Muscle of arm (tissue), 14 donors: ENCODE data around the gene MEA1. TPM values are rescaled to one million over a fixed set of nuclear protein-coding genes. Genes with fewer than 3 reads are reported as not detected.

Experiments used
- DNase-seq: peaks from one replicate; pipeline ENCODE4 v3.0.0-alpha.2; 2013
- long read RNA-seq, 11 donors: transcript quantifications; one replicate each; lab custom pipeline, GENCODE V29; 2026
- polyA plus RNA-seq, 12 donors: library from polyadenylated mRNA; unstranded; fragments of 120-200 nt; gene quantifications; one replicate each; pipeline ENCODE4 v1.2.1, GENCODE V29; 2013; ENCODE audit not compliant: insufficient read length in 12 of 12

The MEA1 gene
- 10 to 100 TPM in 11 of 12 donors, not detected in 1; 38.6 to 59.5 (median 44.8) TPM for polyA plus RNA-seq
- long read RNA-seq, donor 1, transcript MEA1-202 (3 exons, 2,152 nt): minor isoform, 11 of 58 reads
- long read RNA-seq, donor 1, transcript MEA1-204 (4 exons, 1,004 nt): major isoform, 39 of 58 reads
- long read RNA-seq, donor 1, partial matches to known transcripts: 7 of 58 reads
- long read RNA-seq, donor 1, other reads (novel, unspliced or antisense): 0 of 58 reads
- long read RNA-seq, donor 2, transcript MEA1-204 (4 exons, 1,004 nt): minor isoform, 15 of 34 reads
- long read RNA-seq, donor 2, transcript MEA1-202 (3 exons, 2,152 nt): major isoform, 18 of 34 reads
- long read RNA-seq, donor 2, partial matches to known transcripts: 0 of 34 reads
- long read RNA-seq, donor 2, other reads (novel, unspliced or antisense): 0 of 34 reads
- long read RNA-seq, donor 3, transcript MEA1-204 (4 exons, 1,004 nt): major isoform, 8 of 11 reads
- long read RNA-seq, donor 3, partial matches to known transcripts: 0 of 11 reads
- long read RNA-seq, donor 3, other reads (novel, unspliced or antisense): 0 of 11 reads
- long read RNA-seq, donor 4, transcript MEA1-204 (4 exons, 1,004 nt): major isoform, 7 of 54 reads
- long read RNA-seq, donor 4, partial matches to known transcripts: 18 of 54 reads
- long read RNA-seq, donor 4, other reads (novel, unspliced or antisense): 24 of 54 reads
- long read RNA-seq, donor 5, transcript MEA1-204 (4 exons, 1,004 nt): major isoform, 23 of 93 reads
- long read RNA-seq, donor 5, transcript MEA1-202 (3 exons, 2,152 nt): major isoform, 23 of 93 reads
- long read RNA-seq, donor 5, partial matches to known transcripts: 44 of 93 reads
- long read RNA-seq, donor 5, other reads (novel, unspliced or antisense): 0 of 93 reads
- long read RNA-seq, donor 6, transcript MEA1-204 (4 exons, 1,004 nt): major isoform, 15 of 27 reads
- long read RNA-seq, donor 6, partial matches to known transcripts: 8 of 27 reads
- long read RNA-seq, donor 6, other reads (novel, unspliced or antisense): 0 of 27 reads
- long read RNA-seq, donor 7, transcript MEA1-204 (4 exons, 1,004 nt): major isoform, 9 of 21 reads
- long read RNA-seq, donor 7, partial matches to known transcripts: 7 of 21 reads
- long read RNA-seq, donor 7, other reads (novel, unspliced or antisense): 0 of 21 reads
- long read RNA-seq, donor 8, transcript MEA1-204 (4 exons, 1,004 nt): major isoform, 27 of 37 reads
- long read RNA-seq, donor 8, transcript MEA1-202 (3 exons, 2,152 nt): minor isoform, 10 of 37 reads
- long read RNA-seq, donor 8, partial matches to known transcripts: 0 of 37 reads
- long read RNA-seq, donor 8, other reads (novel, unspliced or antisense): 0 of 37 reads
- long read RNA-seq, donor 9, transcript MEA1-204 (4 exons, 1,004 nt): major isoform, 14 of 36 reads
- long read RNA-seq, donor 9, transcript MEA1-202 (3 exons, 2,152 nt): minor isoform, 8 of 36 reads
- long read RNA-seq, donor 9, partial matches to known transcripts: 12 of 36 reads
- long read RNA-seq, donor 9, other reads (novel, unspliced or antisense): 0 of 36 reads
- long read RNA-seq, donor 10, transcript MEA1-204 (4 exons, 1,004 nt): major isoform, 19 of 29 reads
- long read RNA-seq, donor 10, transcript MEA1-202 (3 exons, 2,152 nt): minor isoform, 9 of 29 reads
- long read RNA-seq, donor 10, partial matches to known transcripts: 0 of 29 reads
- long read RNA-seq, donor 10, other reads (novel, unspliced or antisense): 0 of 29 reads
- long read RNA-seq, donor 11, transcript MEA1-201 (4 exons, 1,089 nt): minor isoform, 5 of 37 reads
- long read RNA-seq, donor 11, transcript MEA1-204 (4 exons, 1,004 nt): major isoform, 17 of 37 reads
- long read RNA-seq, donor 11, transcript MEA1-202 (3 exons, 2,152 nt): minor isoform, 15 of 37 reads
- long read RNA-seq, donor 11, partial matches to known transcripts: 0 of 37 reads
- long read RNA-seq, donor 11, other reads (novel, unspliced or antisense): 0 of 37 reads

GRCh38 chr6:43013843-43014433 lies at the start of gene MEA1, which contains the start of gene KLHDC3:
Gene MEA1, minus strand, starts transcription at chr6:43013946. Its CDS starts 133 bp downstream, at chr6:43013813.
Gene KLHDC3, plus strand, starts transcription at chr6:43014249. Its CDS starts 2,944 bp downstream, at chr6:43017193.
- DNase-seq: peak; percentile 99

GRCh38 chr6:43062818-43063217 lies 49.1 kb upstream of the MEA1 start:
- no peak for DNase-seq

- no peak for DNase-seq
These were observed 48.1 kb upstream of the MEA1 start for GRCh38 chr6:43061861-43062260.

- DNase-seq: no peak
These were observed 47.2 kb upstream of the MEA1 start for GRCh38 chr6:43060755-43061633.

GRCh38 chr6:43060034-43060754 lies 46.4 kb upstream of the MEA1 start:
- DNase-seq: no peak

GRCh38 chr6:43059168-43060033 lies 45.7 kb upstream of the MEA1 start, which contains the start of the genes KLC4 and MRPL2:
Gene KLC4, plus strand, starts transcription at chr6:43059631. Its CDS starts 1,705 bp downstream, at chr6:43061336.
Gene MRPL2, minus strand, starts transcription at chr6:43059434. Its CDS starts 53 bp downstream, at chr6:43059381.
- DNase-seq: peak; percentile 99

GRCh38 chr6:43058531-43058930 lies 44.8 kb upstream of the MEA1 start:
- DNase-seq: no peak

GRCh38 chr6:43055966-43056365 lies 42.2 kb upstream of the MEA1 start:
- no peak for DNase-seq

GRCh38 chr6:43054206-43054943 lies 40.6 kb upstream of the MEA1 start:
- DNase-seq: no peak

- peak; percentile 96 for DNase-seq
These were observed 39.9 kb upstream of the MEA1 start, which contains the start of gene CUL7 for GRCh38 chr6:43053545-43054205. Gene CUL7, minus strand, starts transcription at chr6:43053851. Its CDS starts 1,063 bp downstream, at chr6:43052788.

DNA sequence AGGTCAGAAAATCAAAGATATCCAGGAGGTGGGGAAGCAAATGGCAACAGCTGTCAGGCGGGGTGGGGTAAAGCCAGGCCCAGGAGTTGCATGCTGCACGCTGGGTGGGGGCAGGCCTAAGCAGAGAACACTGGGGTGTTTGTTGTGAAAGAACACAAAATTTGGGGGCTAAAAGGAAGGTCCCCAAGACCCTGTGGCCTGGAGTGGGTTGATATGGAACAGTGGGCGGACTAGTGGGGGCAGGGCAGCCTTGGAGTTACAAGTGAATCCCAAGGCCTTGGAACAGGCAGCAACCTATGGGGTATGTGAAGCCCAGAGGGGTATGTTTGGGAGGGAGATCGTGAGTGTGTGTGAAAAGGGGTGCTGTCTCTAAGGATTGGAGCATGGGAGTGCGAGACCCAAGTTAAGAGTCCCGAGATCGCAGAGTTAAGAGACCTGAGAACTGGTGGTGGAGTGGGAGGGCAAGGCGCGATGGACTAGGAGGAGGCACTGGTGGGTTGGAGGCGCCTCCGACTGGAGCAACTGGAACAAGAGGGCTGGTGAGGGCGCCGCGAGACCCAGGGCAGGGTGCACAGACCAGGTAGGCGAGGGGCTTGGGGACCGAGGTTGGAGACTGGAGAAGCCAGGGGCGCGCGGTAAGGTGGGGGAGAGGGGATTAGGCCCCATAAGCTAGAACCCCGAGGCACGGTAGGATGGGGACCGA lies 39.2 kb upstream of the MEA1 start:
- DNase-seq: peak; percentile 52

GRCh38 chr6:43052225-43052841 lies 38.6 kb upstream of the MEA1 start:
- DNase-seq: no peak

GRCh38 chr6:43050981-43051380 lies 37.2 kb upstream of the MEA1 start:
- no peak for DNase-seq

DNA sequence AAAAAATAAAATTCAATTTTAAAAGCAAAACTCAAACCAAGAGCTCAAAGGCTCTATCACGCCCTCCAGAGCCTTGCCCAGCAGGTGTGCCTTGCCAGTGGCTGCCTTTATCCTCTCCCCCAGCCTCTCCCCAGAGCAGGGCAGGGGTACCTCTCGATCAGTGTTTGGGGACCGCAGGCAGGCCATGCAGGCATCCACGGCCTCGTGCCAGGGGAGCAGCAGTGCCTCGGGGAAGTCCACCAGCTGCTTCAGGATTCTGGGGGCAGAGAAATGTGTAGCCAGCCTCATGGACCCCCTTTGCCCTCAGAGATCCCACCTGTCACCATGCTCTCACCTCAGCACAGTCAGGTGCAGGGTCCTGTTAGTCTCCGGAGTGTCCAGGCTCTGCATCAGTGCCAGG lies 34.3 kb upstream of the MEA1 start:
- no peak for DNase-seq
